GM21717 (cell line): Measurements from ENCODE around the gene DCDC2.
"Not testable (repeated sequence)": the region's sequence is repeated elsewhere in the genome, so short reads cannot be mapped to it uniquely, and the experiment has no call there.

Experiments used
- ATAC-seq: cut with Tn5 transposase; IDR thresholded peaks from one replicate; pipeline ENCODE4 v1.9.1; 2021; ENCODE audit warnings: mild to moderate bottlenecking, moderate library complexity; ENCODE audit not compliant: unreplicated experiment

Gene DCDC2

DNA sequence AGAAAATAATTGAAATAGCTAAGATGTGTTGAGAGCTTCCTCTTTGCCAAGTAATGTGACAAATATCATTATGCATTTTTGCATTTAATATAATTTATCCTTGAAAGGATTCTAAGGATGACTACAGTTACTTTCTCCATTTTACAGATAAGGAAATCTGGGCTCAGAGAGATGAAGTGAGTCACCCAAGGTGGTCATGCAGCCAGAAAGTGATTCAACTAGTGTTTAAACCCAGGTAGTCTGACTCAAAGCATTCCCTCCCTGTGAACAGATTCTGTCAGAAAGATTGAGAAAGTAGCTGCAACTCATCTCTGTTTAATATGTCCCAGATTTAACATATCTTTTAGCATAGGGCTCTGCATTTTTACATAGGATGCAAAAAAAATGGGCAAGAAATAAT is 203.7 kb downstream of the DCDC2 start:
- no peak for ATAC-seq

DNA sequence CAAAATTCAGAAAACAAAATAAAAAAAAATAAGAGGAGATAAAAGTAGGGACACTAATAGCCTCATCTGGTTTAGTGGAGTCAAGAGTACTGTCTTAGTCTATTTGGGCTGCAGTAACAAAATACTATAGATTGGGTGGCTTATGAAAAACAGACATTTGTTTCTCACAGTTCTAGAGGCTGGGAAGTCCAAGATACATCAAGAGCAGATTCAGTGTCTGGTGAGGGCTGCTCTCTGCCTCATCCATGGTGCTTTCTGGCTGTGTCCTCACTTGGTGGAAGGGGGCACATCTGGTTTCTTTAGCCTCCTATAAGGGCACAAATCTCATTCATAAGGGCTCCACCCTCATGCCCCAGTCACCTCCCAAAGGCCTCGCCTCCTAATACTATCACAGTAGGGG is 205.8 kb downstream of the DCDC2 start:
- ATAC-seq: no peak

- ATAC-seq: no peak
Measured at GRCh38 chr6:24149836-24150235, 208.0 kb downstream of the DCDC2 start.

- no peak for ATAC-seq
Measured at GRCh38 chr6:24149296-24149695, 208.6 kb downstream of the DCDC2 start.

DNA sequence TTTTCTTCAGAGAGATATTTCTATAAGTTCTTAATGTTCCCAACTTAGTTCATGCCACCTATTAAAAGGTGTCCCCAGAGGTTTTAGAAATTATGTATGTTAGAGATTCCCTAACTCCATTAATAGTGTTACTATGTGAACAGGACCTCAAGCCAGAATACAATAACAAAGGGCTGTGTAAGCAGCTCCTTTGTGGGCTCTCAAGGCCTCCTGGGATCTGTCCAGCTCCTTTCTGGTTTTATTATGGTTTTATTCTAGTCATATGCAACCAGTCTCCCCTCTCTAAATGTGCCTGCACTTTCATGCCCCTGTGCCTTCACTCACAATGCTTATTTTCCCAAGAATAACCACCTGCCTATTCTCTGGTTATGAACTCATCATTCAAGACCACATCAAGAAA is 209.2 kb downstream of the DCDC2 start:
- no peak for ATAC-seq

- ATAC-seq: no peak
Measured at GRCh38 chr6:24148154-24148570, 209.7 kb downstream of the DCDC2 start.

GRCh38 chr6:24147511-24148153 is 210.2 kb downstream of the DCDC2 start:
- no peak for ATAC-seq

- ATAC-seq: no peak
Measured at GRCh38 chr6:24146871-24147270, 211.0 kb downstream of the DCDC2 start.

DNA sequence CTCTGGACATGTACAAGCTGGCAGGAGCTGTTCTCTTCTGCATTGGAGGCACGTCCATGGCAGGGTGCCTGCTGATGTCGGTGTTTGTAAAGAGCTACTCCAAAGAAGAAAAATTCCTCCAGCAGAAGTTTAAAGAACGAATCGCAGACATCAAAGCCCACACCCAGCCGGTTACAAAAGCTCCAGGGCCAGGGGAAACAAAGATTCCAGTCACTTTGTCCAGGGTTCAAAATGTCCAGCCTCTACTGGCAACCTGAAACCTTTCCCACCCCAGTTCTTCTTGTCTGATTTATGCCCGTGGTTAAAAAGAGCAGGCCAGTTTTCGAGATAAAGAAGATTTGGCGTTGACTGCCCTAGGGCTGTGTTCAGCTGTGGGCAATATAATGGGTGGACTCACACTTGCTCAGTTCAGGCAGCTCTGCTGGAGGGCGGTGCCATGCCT is 212.1 kb downstream of the DCDC2 start:
- ATAC-seq: no peak

GRCh38 chr6:24142733-24143132 is 215.1 kb downstream of the DCDC2 start:
- ATAC-seq: not testable (repeated sequence)

DNA sequence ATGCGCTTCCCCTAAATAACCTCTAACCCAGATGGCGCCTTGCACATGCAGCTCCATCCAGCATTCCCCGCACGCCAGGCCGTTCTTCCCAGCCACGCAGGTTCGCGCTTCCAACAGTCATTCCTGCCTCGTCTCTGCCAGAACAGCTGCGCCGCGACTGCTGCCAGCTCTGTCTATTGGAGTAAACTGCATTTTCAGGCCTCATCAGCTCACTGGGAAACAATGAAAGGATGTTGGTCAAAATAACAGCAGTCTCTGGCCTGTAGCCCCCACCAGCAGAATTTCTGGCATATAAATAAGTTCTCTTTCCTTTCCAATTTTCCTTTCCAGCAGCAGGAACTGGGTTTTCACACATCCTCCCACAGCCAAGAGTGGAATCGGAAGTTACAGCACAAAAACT is 217.3 kb downstream of the DCDC2 start:
- no peak for ATAC-seq

- no peak for ATAC-seq
Measured at GRCh38 chr6:24139639-24140038, 218.2 kb downstream of the DCDC2 start.

DNA sequence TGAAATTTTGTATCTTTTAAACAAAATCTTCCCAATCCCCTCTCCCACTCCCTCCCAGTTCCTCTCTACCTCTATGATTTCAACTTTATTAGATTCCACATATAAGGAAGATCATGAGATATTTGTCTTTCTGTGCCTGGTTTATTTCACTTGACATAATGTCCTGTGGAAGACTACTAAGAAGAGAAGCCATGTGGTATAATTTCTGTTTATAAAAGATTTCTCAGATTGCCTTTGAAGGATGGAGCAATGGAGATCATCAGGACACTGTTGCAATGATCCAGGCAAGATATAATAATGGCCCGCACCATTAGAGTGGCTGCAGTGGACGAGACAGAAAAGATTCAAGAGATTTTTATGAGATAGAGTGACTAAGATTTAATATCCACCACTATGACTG is 218.8 kb downstream of the DCDC2 start:
- ATAC-seq: no peak

DNA sequence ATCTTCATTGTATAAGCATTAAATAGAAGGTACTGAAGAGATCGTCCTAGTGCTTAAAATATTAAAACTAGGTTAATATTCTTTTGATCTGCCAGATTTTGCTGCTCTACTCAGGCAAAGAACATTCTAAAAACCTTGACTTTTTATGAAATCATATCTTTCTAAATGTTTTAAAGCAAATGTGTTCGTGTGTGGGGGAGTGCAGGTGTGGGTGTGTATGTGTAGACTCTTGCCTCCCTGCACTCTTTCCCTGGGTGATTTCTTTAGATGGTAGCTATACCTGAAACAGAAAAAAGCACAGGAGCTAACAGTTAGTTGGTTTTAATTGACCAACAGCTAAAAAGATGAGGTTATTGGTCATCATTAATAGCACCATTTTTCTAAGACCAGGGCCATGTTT is 226.1 kb downstream of the DCDC2 start:
- no peak for ATAC-seq

GRCh38 chr6:24127316-24127715 is 230.5 kb downstream of the DCDC2 start:
- ATAC-seq: no peak

DNA sequence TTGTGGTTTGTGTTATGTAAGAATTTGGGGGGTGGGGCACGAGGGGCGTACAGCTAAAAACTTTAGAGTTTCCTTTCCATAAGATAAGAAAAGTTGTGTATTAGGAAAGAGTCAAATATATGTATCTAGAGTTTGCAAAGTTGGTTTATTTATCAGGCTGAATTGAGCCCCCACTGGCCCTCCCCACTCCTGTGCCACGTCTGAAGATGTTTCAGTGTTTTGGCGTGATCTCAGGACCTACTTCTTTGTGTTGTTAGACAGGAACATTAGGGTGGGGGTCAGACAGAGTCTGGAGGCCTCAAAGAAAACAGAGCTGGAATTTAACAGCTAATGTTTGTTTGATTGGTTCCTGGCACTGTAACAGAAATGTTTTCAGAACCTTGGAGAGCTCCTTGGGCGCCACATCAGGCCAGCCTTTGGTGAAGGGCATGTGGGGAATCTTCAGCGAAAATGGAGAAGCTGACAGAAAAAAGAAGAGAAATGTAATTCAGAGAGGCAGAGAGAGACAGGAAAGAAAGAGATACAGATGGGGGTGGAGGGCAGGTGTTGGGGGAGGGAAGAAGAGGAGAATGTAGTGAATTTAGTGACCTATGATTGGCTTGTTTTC is 231.2 kb downstream of the DCDC2 start:
- ATAC-seq: no peak

DNA sequence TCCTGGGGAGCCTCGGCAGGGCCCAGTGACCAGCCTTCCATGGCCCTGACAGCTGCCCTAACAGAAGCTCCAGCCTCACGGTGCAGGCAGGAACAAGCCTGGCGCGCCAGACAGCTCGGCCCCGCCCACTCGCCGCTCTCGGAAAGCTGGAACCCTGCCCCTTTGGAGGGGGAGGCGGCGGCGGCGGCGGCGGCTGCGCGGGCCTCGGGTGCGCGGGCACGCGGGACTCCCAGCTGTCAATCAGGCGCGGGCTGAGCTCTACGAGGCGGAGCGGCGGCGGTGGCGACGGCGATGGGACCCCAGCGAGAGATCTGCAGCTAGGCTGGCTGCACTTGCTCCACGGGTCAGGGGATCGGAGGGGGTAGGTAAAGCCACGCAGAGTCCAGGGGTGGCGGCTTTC is 231.9 kb downstream of the DCDC2 start, which contains the start of gene NRSN1:
Gene NRSN1 (plus strand): TSS at position 236 of the 400 bp plus-strand sequence. CDS start 8,113 bp downstream, outside the sequence.
- ATAC-seq: no peak

GRCh38 chr6:24122139-24122538 is 235.7 kb downstream of the DCDC2 start:
- no peak for ATAC-seq
